H1 (cell line): ENCODE data around the gene CFAP107. TPM values are rescaled to one million over a fixed set of nuclear protein-coding genes. Genes with fewer than 3 reads are reported as not detected.

Experiments
- CTCF ChIA-PET: fragments of 300-600 bp; sonication (Branson Sonifier 250); formaldehyde crosslinking; loops from one replicate; lab custom pipeline; 2021; ENCODE audit not compliant: partially characterized antibody; lab: Charles Lee
- POLR2A ChIA-PET: fragments of 300-600 bp; sonication (Branson Sonifier 250); formaldehyde crosslinking; loops from one replicate; lab custom pipeline; 2021; ENCODE audit warnings: inconsistent platforms; ENCODE audit not compliant: partially characterized antibody; lab: Charles Lee
- DNase-seq, 2 experiments: peaks; one replicate each; pipeline versions ENCODE4 v3.0.0 to v3.0.0-alpha.2; 2010 to 2022; ENCODE audit warnings: low spot score in 2 of 2, low read depth in 1 of 2, mixed read lengths in 1 of 2
- FAIRE-seq: peaks from 2 replicates; lab custom pipeline; 2011; peaks lifted over from hg19 to GRCh38; lab: Jason Lieb, UNC
- H2AFZ ChIP-seq: 2 replicates; pipeline ENCODE4 v1.8.1; 2012; ENCODE audit warnings: low read length, inconsistent platforms
- H2AK5ac ChIP-seq: 2 replicates; pipeline ENCODE4 v1.6.1; 2013; ENCODE audit warnings: low read depth, low read length
- H2BK120ac ChIP-seq: replicated peaks from 2 replicates; pipeline ENCODE3; 2013; ENCODE audit warnings: low read depth, low read length, inconsistent platforms
- H2BK12ac ChIP-seq: 2 replicates; pipeline ENCODE4 v1.6.1; 2013; ENCODE audit warnings: low read depth, low read length
- H2BK15ac ChIP-seq: 2 replicates; pipeline ENCODE4 v1.6.1; 2013; ENCODE audit warnings: low read length
- H2BK20ac ChIP-seq: 2 replicates; pipeline ENCODE4 v1.6.1; 2013; ENCODE audit warnings: low read length
- H2BK5ac ChIP-seq: 2 replicates; pipeline ENCODE4 v1.6.1; 2013; ENCODE audit warnings: low read depth, low read length
- H3K14ac ChIP-seq: 2 replicates; pipeline ENCODE4 v1.6.1; 2013; ENCODE audit warnings: inconsistent platforms; ENCODE audit not compliant: insufficient read length
- H3K18ac ChIP-seq: 2 replicates; pipeline ENCODE4 v1.6.1; 2013; ENCODE audit warnings: low read length; ENCODE audit errors: extremely low read depth
- H3K23ac ChIP-seq: 2 replicates; pipeline ENCODE4 v1.6.1; 2013; ENCODE audit warnings: inconsistent platforms; ENCODE audit not compliant: insufficient read length
- H3K23me2 ChIP-seq: 2 replicates; pipeline ENCODE4 v1.6.1; 2013; ENCODE audit warnings: low read depth, low read length
- H3K27ac ChIP-seq: 2 replicates; pipeline ENCODE4 v1.6.1; 2011; ENCODE audit warnings: low read depth, low read length, inconsistent platforms
- H3K27me3 ChIP-seq, 4 experiments: replicated peaks in 1 of 4; 1 replicate in 1 of 4; 2 replicates in 3 of 4; pipeline versions ENCODE4 v1.6.1 to v1.8.1; 2011 to 2013; ENCODE audit warnings: low read length in 3 of 4, mild to moderate bottlenecking in 3 of 4, inconsistent platforms in 2 of 4, mixed read lengths in 2 of 4, moderate library complexity in 1 of 4; ENCODE audit not compliant: control insufficient read depth in 3 of 4, insufficient read depth in 3 of 4; ENCODE audit errors: extremely low read depth in 1 of 4
- H3K36me3 ChIP-seq, 4 experiments: 2 replicates each; pipeline versions ENCODE4 v1.6.1 to v1.8.1; 2011 to 2013; ENCODE audit warnings: mild to moderate bottlenecking in 4 of 4, low read length in 3 of 4, moderate library complexity in 2 of 4, control low read depth in 1 of 4, inconsistent platforms in 1 of 4; ENCODE audit not compliant: insufficient read depth in 4 of 4, control insufficient read depth in 2 of 4
- H3K4ac ChIP-seq: replicated peaks from 2 replicates; pipeline ENCODE3; 2013; ENCODE audit warnings: low read length, low read depth, mixed read lengths, inconsistent platforms; ENCODE audit not compliant: insufficient read length
- H3K4me1 ChIP-seq, 4 experiments: replicated peaks in 1 of 4; 1 replicate in 1 of 4; 2 replicates in 3 of 4; pipeline versions ENCODE4 v1.6.1 to v1.8.1; 2011 to 2013; ENCODE audit warnings: low read length in 3 of 4, inconsistent platforms in 2 of 4, mixed read lengths in 1 of 4; ENCODE audit not compliant: insufficient read depth in 4 of 4, control insufficient read depth in 3 of 4
- H3K4me2 ChIP-seq, 2 experiments: 2 replicates each; pipeline versions ENCODE4 v1.6.1 to v1.8.1; 2011 to 2013; ENCODE audit warnings: low read depth in 2 of 2, low read length in 2 of 2, control low read depth in 1 of 2, inconsistent platforms in 1 of 2, mild to moderate bottlenecking in 1 of 2; ENCODE audit not compliant: insufficient read depth in 1 of 2
- H3K4me3 ChIP-seq, 4 experiments: fragments of 200-600, 300-600 bp in 1 of 4; sonication (generic), shearing (Covaris generic), sonication (Bioruptor Twin) in 1 of 4; 2 replicates each; pipeline versions ENCODE4 v1.5.1 to v1.8.1; 2011 to 2016; ENCODE audit warnings: low read length in 4 of 4, low read depth in 3 of 4, control low read depth in 2 of 4, inconsistent platforms in 2 of 4, mild to moderate bottlenecking in 2 of 4, mixed read lengths in 1 of 4, moderate library complexity in 1 of 4; ENCODE audit not compliant: insufficient read depth in 2 of 4; ENCODE audit errors: extremely low read depth in 1 of 4
- H3K56ac ChIP-seq: replicated peaks from 2 replicates; pipeline ENCODE3; 2013; ENCODE audit warnings: low read depth, mild to moderate bottlenecking, mixed read lengths, low read length, inconsistent platforms; ENCODE audit not compliant: insufficient read length
- H3K79me1 ChIP-seq: 2 replicates; pipeline ENCODE4 v1.6.1; 2013; ENCODE audit warnings: low read depth, low read length, control low read depth
- H3K79me2 ChIP-seq, 2 experiments: 2 replicates each; pipeline versions ENCODE4 v1.6.1 to v1.8.1; 2012 to 2013; ENCODE audit warnings: low read length in 2 of 2, mild to moderate bottlenecking in 2 of 2, inconsistent platforms in 1 of 2; ENCODE audit not compliant: insufficient read depth in 2 of 2, control insufficient read depth in 1 of 2
- H3K9ac ChIP-seq, 4 experiments: replicated peaks in 1 of 4; 1 replicate in 1 of 4; 2 replicates in 3 of 4; pipeline versions ENCODE4 v1.6.1 to v1.8.1; 2011 to 2013; ENCODE audit warnings: low read depth in 3 of 4, low read length in 3 of 4, control low read depth in 2 of 4, mild to moderate bottlenecking in 2 of 4, moderate library complexity in 2 of 4, inconsistent platforms in 1 of 4; ENCODE audit errors: extremely low read depth in 1 of 4
- H3K9me3 ChIP-seq, 2 experiments: 2 replicates each; pipeline versions ENCODE4 v1.6.1 to v1.8.1; 2012 to 2013; ENCODE audit warnings: mild to moderate bottlenecking in 2 of 2, moderate library complexity in 2 of 2, control low read depth in 1 of 2, inconsistent platforms in 1 of 2, low read depth in 1 of 2, low read length in 1 of 2, mixed read lengths in 1 of 2; ENCODE audit not compliant: insufficient read depth in 2 of 2
- H4K20me1 ChIP-seq, 2 experiments: replicated peaks in 1 of 2; 2 replicates each; pipeline versions ENCODE3 to v1.8.1; 2011 to 2013; ENCODE audit warnings: inconsistent platforms in 2 of 2, low read length in 2 of 2, mild to moderate bottlenecking in 1 of 2; ENCODE audit not compliant: insufficient read depth in 2 of 2, control insufficient read depth in 1 of 2
- H4K5ac ChIP-seq: 2 replicates; pipeline ENCODE4 v1.6.1; 2013; ENCODE audit warnings: low read length, low read depth, mixed read lengths, inconsistent platforms; ENCODE audit not compliant: insufficient read length
- H4K8ac ChIP-seq: 2 replicates; pipeline ENCODE4 v1.8.0; 2013; ENCODE audit warnings: mild to moderate bottlenecking, moderate library complexity, low read length, inconsistent platforms; ENCODE audit not compliant: insufficient read depth; ENCODE audit errors: extremely low read depth
- H4K91ac ChIP-seq: replicated peaks from 2 replicates; pipeline ENCODE3; 2013; ENCODE audit warnings: low read length, mixed read lengths, inconsistent platforms; ENCODE audit not compliant: insufficient read length
- E2F6 ChIP-seq: IDR thresholded peaks from 2 replicates; pipeline ENCODE4 v1.6.1; 2012; ENCODE audit warnings: inconsistent platforms
- EP300 ChIP-seq, 2 experiments: IDR thresholded peaks; 1 replicate in 1 of 2; 2 replicates in 1 of 2; pipeline ENCODE4 v1.6.1; 2011 to 2012; ENCODE audit warnings: low read depth in 2 of 2, low read length in 2 of 2, mild to moderate bottlenecking in 2 of 2, borderline replicate concordance in 1 of 2, inconsistent platforms in 1 of 2, moderate library complexity in 1 of 2
- GABPA ChIP-seq: IDR thresholded peaks from 2 replicates; pipeline ENCODE4 v1.6.1; 2011; ENCODE audit warnings: mild to moderate bottlenecking, low read length, moderate library complexity, borderline replicate concordance; ENCODE audit not compliant: insufficient read depth
- KDM5A ChIP-seq: fragments of 200-600 bp; IDR thresholded peaks from 2 replicates; pipeline ENCODE4 v1.7.1; 2012; ENCODE audit warnings: mild to moderate bottlenecking, low read length, inconsistent platforms, mixed read lengths
- MAFK ChIP-seq: IDR thresholded peaks from 2 replicates; pipeline ENCODE4 v1.6.1; 2012; ENCODE audit warnings: low read depth, mild to moderate bottlenecking, improper control_type of control experiment, low read length
- NANOG ChIP-seq: IDR thresholded peaks from 2 replicates; pipeline ENCODE4 v1.6.1; 2011; ENCODE audit warnings: low read length, low read depth, mild to moderate bottlenecking, inconsistent platforms; ENCODE audit not compliant: insufficient read depth, poor library complexity, severe bottlenecking
- RAD21 ChIP-seq, 2 experiments: IDR thresholded peaks in 1 of 2; conservative IDR thresholded peaks in 1 of 2; 2 replicates each; pipeline ENCODE4 v1.6.1; 2011; ENCODE audit warnings: low read depth in 2 of 2, low read length in 2 of 2, improper control_type of control experiment in 1 of 2, inconsistent platforms in 1 of 2, mild to moderate bottlenecking in 1 of 2, moderate library complexity in 1 of 2
- RFX5 ChIP-seq: IDR thresholded peaks from 2 replicates; pipeline ENCODE4 v1.6.1; 2011; ENCODE audit warnings: low read depth, low read length, improper control_type of control experiment, borderline replicate concordance
- SP1 ChIP-seq: IDR thresholded peaks from 2 replicates; pipeline ENCODE4 v1.6.1; 2011; ENCODE audit warnings: low read depth, low read length
- SP4 ChIP-seq: IDR thresholded peaks from 2 replicates; pipeline ENCODE4 v1.6.1; 2012; ENCODE audit warnings: low read length, inconsistent platforms
- TAF1 ChIP-seq: IDR thresholded peaks from 2 replicates; pipeline ENCODE4 v1.6.1; 2011; ENCODE audit warnings: mild to moderate bottlenecking, low read depth, low read length
- TAF7 ChIP-seq: optimal IDR thresholded peaks from 2 replicates; pipeline ENCODE3; 2011; ENCODE audit warnings: low read depth, mild to moderate bottlenecking, inconsistent platforms, low read length, moderate library complexity, borderline replicate concordance
- TCF12 ChIP-seq: IDR thresholded peaks from 2 replicates; pipeline ENCODE4 v1.6.1; 2011; ENCODE audit warnings: low read depth, mild to moderate bottlenecking, low read length
- TEAD4 ChIP-seq: IDR thresholded peaks from 2 replicates; pipeline ENCODE4 v1.6.1; 2012; ENCODE audit warnings: low read depth, low read length, inconsistent platforms, mixed read lengths
- WGBS, 2 experiments: shearing (Covaris generic) in 1 of 2; methylation state at CpG; one replicate each; pipeline versions ENCODE4 v1.1.6 to v1.1.7; 2013 to 2015; ENCODE audit warnings: low lambda C conversion rate in 2 of 2, mixed read lengths in 2 of 2, inconsistent platforms in 1 of 2, low coverage in 1 of 2, missing lambda C conversion rate in 1 of 2; ENCODE audit not compliant: insufficient replicate concordance in 2 of 2, insufficient coverage in 1 of 2, insufficient read length in 1 of 2; ENCODE audit errors: extremely low coverage in 1 of 2, missing lambda C conversion rate in 1 of 2; 5-methylcytosine and 5-hydroxymethylcytosine counted together
- polyA plus RNA-seq, 7 experiments: library from polyadenylated mRNA; depleted of rRNA in 3 of 7; stranded (reverse) in 5 of 7; unstranded in 2 of 7; fragments of >200 nt in 5 of 7; fragments of 200-250 nt in 2 of 7; gene quantifications; 1 replicate in 5 of 7; 2 replicates in 1 of 7; 4 replicates in 1 of 7; pipeline versions ENCODE4 v1.2.1 to v1.2.3, GENCODE V29; 2011 to 2013; ENCODE audit warnings: missing spikeins in 2 of 7, mixed read lengths in 2 of 7
- total RNA-seq: library from RNA; stranded (reverse); fragmentation: NEBNext Ultra II Directional; extraction: Animal tissue kit (Norgen Biotek cat#: 25700); gene quantifications from 2 replicates; pipeline ENCODE4 v1.2.1, GENCODE V29; 2021

The CFAP107 gene
- total and polyA plus RNA-seq, 2 of the 8 experiments (the other 6 are each of a cell fraction or from before 2014, with no cell fraction given): 0.23 TPM; not detected in 1

- Histone ChIP-seq H3K4me1 (no peaks in the 10 kb centered on the region; a peak in 1 of 7 replicates), H3K36me3 (no peaks in the 10 kb centered on the region), H3K14ac (no peak overlapping the region), H3K4me3 (no peak overlapping the region), H3K18ac (no peak overlapping the region), H2BK12ac (no peak overlapping the region), H4K5ac (no peak overlapping the region), H4K20me1 (no peaks in the 10 kb centered on the region), H4K8ac (no peak overlapping the region), H3K23ac (no peak overlapping the region), H2AK5ac (no peak overlapping the region), H3K9me3 (0 out of 4 replicates have a peak, but pooled peaks cover 0 to 2% of the 10 kb centered on the region in 2 experiments), H3K56ac (no peak overlapping the region), H3K27ac (no peak overlapping the region), H3K79me1 (no peaks in the 10 kb centered on the region), H3K9ac (no peak overlapping the region), H2BK120ac (no peak overlapping the region), H2BK20ac (no peak overlapping the region), H3K4me2 (no peak overlapping the region), H2BK15ac (no peak overlapping the region), H3K23me2 (no peaks in the 10 kb centered on the region), H2BK5ac (no peak overlapping the region), H3K27me3 (no peaks in the 10 kb centered on the region; a peak in 1 of 7 replicates), H2AFZ (peak overlapping the region; percentile 55), H4K91ac (no peak overlapping the region), H3K4ac (no peak overlapping the region), H3K79me2 (no peaks in the 10 kb centered on the region)
- POLR2A ChIA-PET: no interaction called here
- CTCF ChIA-PET: no interaction called here
- WGBS, 2 experiments: 92% methylated on average over 3 of the region's 3 CpGs; no CpG with 5 or more reads in 1 of the 2 experiments
- DNase-seq (no peak), FAIRE-seq (no peak)
- TF ChIP-seq TAF7: no peak
- no peak for TF ChIP-seq E2F6
- TF ChIP-seq TAF1: no peak
- no peak for TF ChIP-seq EP300 (IDR thresholded peaks at IDR 0.05; ENCODE audit: borderline replicate concordance in 1 of 2, low read depth in 2 of 2, low read length in 2 of 2)
- TF ChIP-seq KDM5A: no peak
- TF ChIP-seq TCF12: no peak
- no peak for TF ChIP-seq NANOG
- no peak for TF ChIP-seq MAFK
- TF ChIP-seq SP1: no peak
- no peak for TF ChIP-seq TEAD4
- no peak for TF ChIP-seq RFX5
- no peak for TF ChIP-seq RAD21 (IDR thresholded peaks at IDR 0.05 in 1 of 2, conservative IDR thresholded peaks at IDR 0.05 in 1 of 2; ENCODE audit: low read depth in 2 of 2, low read length in 2 of 2)
- TF ChIP-seq GABPA: no peak
- no peak for TF ChIP-seq SP4
These were observed 11.3 kb upstream of the CFAP107 start for GRCh38 chr1:12734651-12735050.
